ENCODE results near the gene HS3ST3A1.

HS3ST3A1 gene

GRCh38 chr17:13598353-13599167 lies 3.2 kb downstream of the HS3ST3A1 start:
- no peak for DNase-seq (ENCODE audit: low read depth, low spot score)

DNA sequence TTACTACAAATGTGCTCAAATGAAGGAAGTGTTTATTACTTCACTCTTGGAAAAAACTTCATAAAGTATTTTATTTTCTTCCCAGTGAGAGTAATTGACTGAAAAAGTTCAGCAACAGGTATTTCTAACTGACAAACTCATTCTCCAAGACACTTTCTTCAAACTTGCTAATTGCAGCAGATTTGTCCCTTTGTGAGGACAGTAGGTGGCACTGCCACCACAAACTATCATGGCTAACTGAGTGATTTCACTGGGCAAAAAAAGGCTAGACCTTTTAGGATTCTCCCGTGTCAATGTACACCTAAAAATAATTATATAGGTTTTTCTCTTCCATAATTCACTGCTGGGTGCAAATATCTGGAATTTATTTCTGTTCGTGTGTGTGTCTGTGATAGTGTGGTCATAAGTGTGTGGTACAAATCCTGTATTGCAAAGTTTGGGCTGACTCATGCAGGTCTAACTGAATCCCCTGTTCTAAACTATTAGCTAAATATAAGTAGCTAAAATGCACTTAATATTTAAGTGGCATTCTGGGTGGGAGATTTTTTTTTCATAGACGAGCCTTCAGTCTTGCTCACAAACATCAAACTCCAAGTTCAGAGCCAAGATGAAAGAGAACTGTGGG lies 3.9 kb downstream of the HS3ST3A1 start:
- peak; percentile 11 for DNase-seq (ENCODE audit: low read depth, low spot score)

DNA sequence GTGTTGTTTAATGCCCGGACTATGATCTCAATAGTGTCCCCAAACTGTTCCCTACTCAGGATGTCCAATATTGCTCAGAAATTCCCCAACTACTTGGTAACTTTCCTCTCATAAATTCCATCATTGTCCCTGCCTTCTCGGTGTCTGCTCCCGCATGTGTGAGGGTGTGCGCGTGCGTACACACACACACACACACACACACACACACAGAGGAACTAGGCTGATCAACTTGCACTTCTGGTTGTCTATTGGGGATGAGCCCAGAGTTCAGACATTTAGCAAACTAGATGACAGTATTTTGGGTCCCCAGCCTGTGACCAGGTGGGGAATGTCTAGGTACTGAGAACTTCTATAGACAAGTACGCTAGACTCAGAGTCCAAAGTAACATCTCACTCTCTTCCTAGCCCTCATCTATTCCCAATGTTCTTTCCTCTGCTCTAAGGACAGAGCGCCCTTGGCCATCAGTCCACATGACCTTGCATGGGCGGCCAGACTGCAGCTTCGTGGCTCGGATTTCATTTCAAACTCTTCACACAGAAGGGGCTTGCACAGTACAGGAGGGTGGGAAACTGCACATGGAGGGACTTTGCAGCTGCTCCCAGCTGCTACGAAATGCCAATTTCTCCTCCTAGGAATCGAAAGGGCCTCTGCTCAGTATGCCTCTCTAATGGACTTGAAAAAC lies 5.3 kb downstream of the HS3ST3A1 start:
- DNase-seq (ENCODE audit: low read depth, low spot score): no peak

- no peak for DNase-seq (ENCODE audit: low read depth, low spot score)
These were observed 6.2 kb downstream of the HS3ST3A1 start for GRCh38 chr17:13595599-13595899.

DNA sequence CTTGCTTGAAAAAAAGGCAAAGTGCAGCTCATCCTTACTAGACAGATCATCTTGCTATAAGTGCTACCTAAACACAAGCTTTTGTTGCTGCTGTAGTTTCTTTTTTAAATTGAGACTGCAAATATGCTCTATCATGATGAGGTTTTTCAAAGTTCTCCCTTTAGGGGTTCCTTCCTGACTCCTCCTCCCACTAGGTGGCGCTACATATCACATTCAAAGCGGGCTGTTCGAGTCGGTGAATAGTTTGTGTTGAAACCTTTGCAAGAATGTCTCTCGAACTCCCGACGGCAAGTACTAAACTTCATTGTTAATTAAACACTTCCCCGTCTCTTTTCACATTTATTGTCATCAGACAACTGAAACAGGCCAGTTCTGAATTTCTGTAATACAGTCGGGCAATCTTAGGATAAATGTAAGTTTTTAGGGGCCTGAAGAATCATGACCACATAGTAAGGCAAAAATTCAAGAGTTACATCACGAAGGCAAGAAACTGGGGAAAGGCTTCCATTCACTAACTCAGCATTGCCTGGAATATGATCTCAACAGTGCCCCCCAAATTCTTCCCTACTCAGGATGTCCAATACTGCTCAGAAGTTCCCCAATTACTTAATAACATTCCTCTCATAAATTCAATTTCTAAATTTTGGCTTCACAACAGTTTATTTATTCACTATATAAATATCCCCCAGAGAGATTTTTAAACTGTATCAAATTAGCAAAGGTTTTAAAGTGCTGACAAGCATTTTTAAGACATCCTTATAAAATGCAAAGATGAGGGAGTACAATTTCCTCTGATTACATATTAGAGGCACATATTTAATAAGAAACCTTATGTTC lies 6.7 kb downstream of the HS3ST3A1 start:
- DNase-seq (ENCODE audit: low read depth, low spot score): peak; percentile 87

DNA sequence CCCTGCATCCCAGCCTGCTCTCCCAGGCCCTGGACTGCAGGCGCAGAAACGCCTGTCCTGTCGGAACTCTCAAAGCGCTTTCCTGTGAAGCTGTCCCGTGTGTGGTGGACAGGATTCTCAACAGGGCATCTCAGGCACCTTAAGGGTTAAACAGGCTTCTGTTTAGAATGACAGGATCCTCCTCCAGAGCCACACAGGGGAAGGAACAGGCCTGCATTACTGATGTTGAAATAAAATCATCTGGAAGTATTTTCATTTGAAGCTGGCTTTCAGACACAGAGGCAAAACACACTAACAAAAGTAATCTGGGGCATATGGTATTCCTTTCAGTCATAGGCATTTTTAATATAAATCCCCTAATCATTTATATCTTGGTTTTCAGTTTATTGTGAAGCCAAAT lies 7.4 kb downstream of the HS3ST3A1 start:
- DNase-seq (ENCODE audit: low read depth, low spot score): no peak

DNA sequence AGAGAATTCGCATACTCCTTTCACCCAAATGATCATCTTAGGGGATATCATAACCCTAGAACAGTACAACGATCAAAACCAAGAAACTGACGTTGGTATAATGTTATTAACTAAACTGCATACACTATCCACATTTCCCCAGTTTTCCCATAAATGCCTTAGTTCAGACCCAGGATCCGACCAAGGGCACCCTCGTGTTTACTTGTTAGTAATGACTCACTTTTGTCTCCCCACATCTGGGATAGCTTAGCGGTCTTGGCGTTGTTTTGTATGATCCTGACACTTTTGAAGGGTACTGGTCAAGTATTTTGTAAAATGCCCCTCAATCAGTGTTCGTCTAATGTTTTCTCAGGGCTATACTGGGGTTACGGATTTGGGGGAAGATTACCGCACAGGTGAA lies 8.0 kb downstream of the HS3ST3A1 start:
- DNase-seq (ENCODE audit: low read depth, low spot score): no peak

- no peak for DNase-seq (ENCODE audit: low read depth, low spot score)
These were observed 8.5 kb downstream of the HS3ST3A1 start for GRCh38 chr17:13593021-13593751.

- no peak for DNase-seq (ENCODE audit: low read depth, low spot score)
These were observed 9.3 kb downstream of the HS3ST3A1 start for GRCh38 chr17:13592427-13592826.

GRCh38 chr17:13590441-13590840 lies 11.3 kb downstream of the HS3ST3A1 start:
- DNase-seq (ENCODE audit: low read depth, low spot score): no peak

DNA sequence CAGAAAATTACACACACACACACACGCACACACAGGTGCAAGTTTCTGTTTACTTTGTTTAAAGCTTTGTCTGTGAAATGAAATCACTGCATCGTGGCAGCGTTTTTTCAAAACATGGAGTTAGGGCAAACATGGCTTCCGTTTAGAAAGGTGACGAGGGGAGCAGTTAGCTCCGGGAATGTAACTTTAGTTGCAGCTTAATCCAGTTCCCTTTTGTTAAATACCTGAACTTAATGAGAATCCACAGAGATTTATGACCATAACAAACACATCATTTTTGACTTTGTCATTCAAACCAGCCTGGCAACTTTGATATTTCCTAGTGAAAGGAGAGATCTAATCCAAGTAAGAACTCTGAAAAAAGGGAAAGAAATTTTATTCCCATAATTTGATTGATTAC lies 12.1 kb downstream of the HS3ST3A1 start:
- no peak for DNase-seq (ENCODE audit: low read depth, low spot score)

GRCh38 chr17:13587487-13588338 lies 14.0 kb downstream of the HS3ST3A1 start:
- no peak for DNase-seq (ENCODE audit: low read depth, low spot score)

GRCh38 chr17:13584701-13585080 lies 17.0 kb downstream of the HS3ST3A1 start:
- DNase-seq (ENCODE audit: low read depth, low spot score): no peak

DNA sequence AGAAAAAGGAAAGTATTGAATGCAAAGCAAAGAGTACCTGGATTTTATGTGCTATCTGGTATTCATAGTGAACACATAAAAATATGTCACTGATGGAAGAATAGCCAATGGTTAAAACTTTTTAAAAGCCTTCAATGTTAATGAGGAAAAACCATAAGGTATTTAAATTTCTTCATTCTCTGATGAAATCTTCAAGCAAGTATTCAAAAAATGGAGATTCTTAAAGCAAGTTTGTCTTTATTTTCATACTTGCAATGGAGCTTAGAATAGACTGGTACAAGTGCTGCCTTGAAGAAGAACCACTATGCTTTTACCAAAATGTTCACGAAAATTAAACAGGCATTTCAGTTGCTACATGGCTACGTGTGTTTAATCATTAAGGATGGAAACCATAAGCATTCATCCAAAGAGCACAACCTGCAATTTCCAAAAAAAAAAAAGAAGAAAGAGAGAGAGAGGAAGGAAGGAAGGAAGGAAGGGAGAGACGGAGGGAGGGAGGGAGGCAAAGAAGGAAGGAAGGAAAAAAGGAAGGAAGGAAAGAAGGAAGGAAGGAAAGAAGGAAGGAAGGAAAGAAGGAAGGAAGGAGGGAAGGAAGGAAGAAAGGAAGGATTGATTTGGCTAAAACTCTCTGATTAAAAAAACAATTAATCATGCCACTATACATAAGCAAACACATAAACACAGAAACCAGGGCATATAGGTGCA lies 17.6 kb downstream of the HS3ST3A1 start:
- no peak for DNase-seq (ENCODE audit: low read depth, low spot score)

GRCh38 chr17:13582776-13583547 lies 18.8 kb downstream of the HS3ST3A1 start:
- DNase-seq (ENCODE audit: low read depth, low spot score): no peak

DNA sequence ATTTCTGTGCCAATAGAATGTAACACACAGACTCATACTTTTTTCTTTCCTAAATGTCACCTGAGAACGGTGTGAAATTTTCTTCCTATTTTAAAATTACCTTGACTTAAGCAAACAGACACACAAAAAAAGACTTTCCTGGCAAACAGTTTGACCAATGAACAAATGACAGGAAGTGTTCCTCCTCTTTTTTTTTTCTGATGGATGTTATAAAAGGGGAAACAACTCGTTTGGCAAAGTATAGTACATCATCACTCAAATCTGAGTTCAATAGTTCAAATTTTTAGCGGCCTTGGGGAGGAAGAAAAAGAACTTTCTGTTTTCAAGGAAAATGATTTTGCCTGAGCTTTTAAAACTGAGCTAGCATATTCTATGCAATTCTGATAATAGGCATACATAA lies 19.8 kb downstream of the HS3ST3A1 start:
- DNase-seq (ENCODE audit: low read depth, low spot score): no peak

- no peak for DNase-seq (ENCODE audit: low read depth, low spot score)
These were observed 20.9 kb downstream of the HS3ST3A1 start for GRCh38 chr17:13580790-13581189.

DNA sequence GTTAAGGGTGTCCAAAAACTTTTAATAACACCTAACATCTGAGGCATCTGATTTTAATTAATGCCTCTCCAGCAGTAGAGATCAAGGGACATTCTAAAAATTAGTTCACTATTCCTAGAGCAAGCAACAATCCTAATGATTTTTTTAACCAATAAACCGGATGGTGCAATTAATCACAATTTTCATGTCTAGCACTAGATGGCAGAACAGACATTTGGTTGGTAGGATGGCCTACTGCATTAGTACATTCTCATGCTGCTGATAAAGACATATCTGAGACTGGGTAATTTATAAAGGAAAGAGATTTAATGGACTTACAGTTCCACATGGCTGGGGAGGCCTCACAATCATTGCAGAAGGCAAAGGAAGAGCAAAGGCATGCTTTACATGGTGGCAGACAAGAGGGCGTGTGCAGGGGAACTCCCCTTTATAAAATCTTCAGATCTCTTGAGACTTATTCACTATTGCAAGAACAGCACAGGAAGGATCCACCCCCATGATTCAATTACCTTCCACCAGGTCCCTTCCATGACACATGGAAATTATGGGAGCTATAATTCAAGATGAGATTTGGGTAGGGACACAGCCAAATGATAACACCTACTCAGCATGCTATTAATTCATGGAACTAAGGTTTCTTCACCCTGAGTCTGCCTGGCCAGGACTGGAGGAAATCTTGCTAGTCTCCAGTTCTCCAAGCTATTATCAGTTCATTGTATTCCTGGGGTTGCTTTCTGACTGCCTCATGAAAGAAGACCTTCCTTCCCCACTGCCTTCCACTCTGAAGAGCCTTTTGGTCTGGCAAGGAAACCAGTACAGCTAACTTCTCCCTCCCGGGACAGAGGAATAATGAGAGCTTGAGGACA lies 24.8 kb downstream of the HS3ST3A1 start:
- no peak for DNase-seq (ENCODE audit: low read depth, low spot score)
